HS-27A (cell line): Measurements from ENCODE around the gene HIC2.
"Not testable (repeated sequence)": the region's sequence is repeated elsewhere in the genome, so short reads cannot be mapped to it uniquely, and the experiment has no call there.

Experiments
- DNase-seq: peaks from one replicate; pipeline ENCODE4 v3.0.0-alpha.2; 2012; ENCODE audit warnings: low read depth, missing footprints

HIC2 gene

GRCh38 chr22:21490556-21490955, 73.4 kb downstream of the HIC2 start:
- DNase-seq = not testable (repeated sequence)

GRCh38 chr22:21492271-21492670, 75.1 kb downstream of the HIC2 start:
- not testable (repeated sequence) for DNase-seq

DNA sequence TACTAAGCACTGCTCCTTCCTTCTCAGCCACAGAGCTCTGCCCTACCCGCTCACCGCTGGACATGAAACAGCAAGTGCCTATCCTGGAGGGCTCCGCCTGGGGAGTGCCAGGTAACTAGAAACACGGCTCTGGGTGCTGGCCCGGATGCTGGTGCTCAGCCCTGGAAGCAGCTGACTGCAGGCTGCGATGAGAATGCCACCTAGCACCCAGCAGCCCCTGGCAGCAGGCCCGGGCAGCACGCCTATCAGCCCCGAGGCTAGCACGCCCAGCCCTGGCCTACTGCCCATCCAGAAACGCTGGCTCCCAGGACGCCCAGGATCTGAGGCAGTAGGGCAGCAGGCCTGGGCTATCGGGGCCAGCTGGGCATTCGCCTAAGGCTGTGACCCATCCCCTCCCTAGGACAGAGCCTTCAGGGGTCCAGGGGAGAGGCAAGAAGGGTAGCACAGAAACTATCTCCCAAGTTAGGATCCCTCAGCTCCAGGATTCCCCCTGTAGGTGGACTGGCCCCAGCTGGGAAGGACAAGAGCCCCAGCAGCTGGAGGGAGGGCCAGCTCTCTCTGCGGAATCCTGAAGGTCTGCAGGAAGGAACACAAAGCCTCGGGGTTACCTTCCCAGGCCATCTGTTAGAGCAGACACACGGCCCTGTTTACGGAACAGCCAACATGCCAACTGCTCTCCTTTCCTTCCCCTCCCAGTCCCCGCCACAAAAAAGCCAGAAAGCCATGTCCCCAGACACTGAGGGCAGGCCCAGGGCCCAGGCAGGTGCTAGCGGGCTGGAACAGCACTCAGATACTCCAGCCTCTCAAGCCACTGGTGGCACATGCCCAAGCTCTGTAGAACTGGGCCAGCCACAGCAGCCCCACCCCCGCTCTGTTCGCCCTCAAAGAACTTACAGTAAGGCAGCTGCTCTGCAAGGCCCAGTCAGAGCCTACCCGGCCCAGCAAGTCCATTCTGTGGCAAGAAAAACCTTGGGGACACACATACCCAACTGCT, 76.9 kb downstream of the HIC2 start:
- DNase-seq = not testable (repeated sequence)

- DNase-seq = not testable (repeated sequence)
Measured at GRCh38 chr22:21497984-21498383, 80.8 kb downstream of the HIC2 start.

GRCh38 chr22:21498489-21498888, 81.3 kb downstream of the HIC2 start:
- not testable (repeated sequence) for DNase-seq

GRCh38 chr22:21499623-21500506, 82.7 kb downstream of the HIC2 start:
- DNase-seq = not testable (repeated sequence)
